Mucosa of descending colon (tissue), 3 donors: ENCODE results near the gene PBX3. TPM values are rescaled to one million over a fixed set of nuclear protein-coding genes. Genes with fewer than 3 reads are reported as not detected.
A peak's percentile ranks its signal among the peaks of the same experiment; 100 is the strongest.

ENCODE experiments used
- ATAC-seq: fragments of 200-7000 bp; cut with Tn5 transposase; one replicate; pipeline ENCODE4 v1.9.1; 2020; ENCODE audit warnings: mild to moderate bottlenecking, moderate library complexity
- DNase-seq, 3 donors: peaks; one replicate each; pipeline ENCODE4 v3.0.0-alpha.2; 2020
- H3K36me3 ChIP-seq: fragments of 200-600 bp; one replicate; pipeline ENCODE4 v1.8.0; 2021; ENCODE audit warnings: low read depth, mild to moderate bottlenecking
- H3K4me1 ChIP-seq: fragments of 200-600 bp; one replicate; pipeline ENCODE4 v1.8.0; 2021; ENCODE audit warnings: low read depth, mild to moderate bottlenecking
- H3K4me3 ChIP-seq: fragments of 200-600 bp; one replicate; pipeline ENCODE4 v1.8.0; 2021; ENCODE audit warnings: mild to moderate bottlenecking
- H3K9me3 ChIP-seq: fragments of 200-600 bp; one replicate; pipeline ENCODE4 v1.8.0; 2021; ENCODE audit warnings: mild to moderate bottlenecking
- intact Hi-C, 2 donors: fragments of 100-400 bp; cut with DNase I in 1 of 2; cut with micrococcal nuclease in 1 of 2; formaldehyde crosslinking; loops; one replicate each; pipeline versions ENCODE4 v1.11.0 to v1.11.1; 2022; cut with DNase I, micrococcal nuclease
- total RNA-seq, 3 donors: library from RNA; stranded (reverse); fragmentation: NEBNext Ultra II Directional in 2 of 3; extraction: Animal tissue kit (Norgen Biotek cat#: 25700) in 2 of 3; gene quantifications; one replicate each; pipeline versions ENCODE4 v1.2.1 to v1.2.4, GENCODE V29; 2021 to 2023
- TF ChIP-seq, protein P1 (sequence below): fragments of 200-600 bp; IDR thresholded peaks from one replicate; pipeline ENCODE4 v1.8.0; 2022; ENCODE audit warnings: antibody characterized with exemption, mild to moderate bottlenecking
- donor health status: DM: no; HTN: no; CAD: no; lungs with moderate emphysema.
- donor health status: DM: no; HTN: no; CAD: no.
- donor health status: DM: no; HTN: yes; CAD: no.

The PBX3 gene
- total RNA-seq, 3 donors from 2014 or later = 11.7 to 71.7 (median 17.4) TPM

GRCh38 chr9:125705893-125706292, 41.3 kb upstream of the PBX3 start:
- Histone ChIP-seq H3K4me1 (peaks cover 10% of the 10 kb centered on the region), H3K36me3 (no peaks in the 10 kb centered on the region), H3K9me3 (no peaks in the 10 kb centered on the region), H3K4me3 (no peak overlapping the region)
- intact Hi-C loops = no loop called here
- TF ChIP-seq, protein P1, sequence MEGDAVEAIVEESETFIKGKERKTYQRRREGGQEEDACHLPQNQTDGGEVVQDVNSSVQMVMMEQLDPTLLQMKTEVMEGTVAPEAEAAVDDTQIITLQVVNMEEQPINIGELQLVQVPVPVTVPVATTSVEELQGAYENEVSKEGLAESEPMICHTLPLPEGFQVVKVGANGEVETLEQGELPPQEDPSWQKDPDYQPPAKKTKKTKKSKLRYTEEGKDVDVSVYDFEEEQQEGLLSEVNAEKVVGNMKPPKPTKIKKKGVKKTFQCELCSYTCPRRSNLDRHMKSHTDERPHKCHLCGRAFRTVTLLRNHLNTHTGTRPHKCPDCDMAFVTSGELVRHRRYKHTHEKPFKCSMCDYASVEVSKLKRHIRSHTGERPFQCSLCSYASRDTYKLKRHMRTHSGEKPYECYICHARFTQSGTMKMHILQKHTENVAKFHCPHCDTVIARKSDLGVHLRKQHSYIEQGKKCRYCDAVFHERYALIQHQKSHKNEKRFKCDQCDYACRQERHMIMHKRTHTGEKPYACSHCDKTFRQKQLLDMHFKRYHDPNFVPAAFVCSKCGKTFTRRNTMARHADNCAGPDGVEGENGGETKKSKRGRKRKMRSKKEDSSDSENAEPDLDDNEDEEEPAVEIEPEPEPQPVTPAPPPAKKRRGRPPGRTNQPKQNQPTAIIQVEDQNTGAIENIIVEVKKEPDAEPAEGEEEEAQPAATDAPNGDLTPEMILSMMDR = no peak
- DNase-seq (no peak), ATAC-seq (no peak)

DNA sequence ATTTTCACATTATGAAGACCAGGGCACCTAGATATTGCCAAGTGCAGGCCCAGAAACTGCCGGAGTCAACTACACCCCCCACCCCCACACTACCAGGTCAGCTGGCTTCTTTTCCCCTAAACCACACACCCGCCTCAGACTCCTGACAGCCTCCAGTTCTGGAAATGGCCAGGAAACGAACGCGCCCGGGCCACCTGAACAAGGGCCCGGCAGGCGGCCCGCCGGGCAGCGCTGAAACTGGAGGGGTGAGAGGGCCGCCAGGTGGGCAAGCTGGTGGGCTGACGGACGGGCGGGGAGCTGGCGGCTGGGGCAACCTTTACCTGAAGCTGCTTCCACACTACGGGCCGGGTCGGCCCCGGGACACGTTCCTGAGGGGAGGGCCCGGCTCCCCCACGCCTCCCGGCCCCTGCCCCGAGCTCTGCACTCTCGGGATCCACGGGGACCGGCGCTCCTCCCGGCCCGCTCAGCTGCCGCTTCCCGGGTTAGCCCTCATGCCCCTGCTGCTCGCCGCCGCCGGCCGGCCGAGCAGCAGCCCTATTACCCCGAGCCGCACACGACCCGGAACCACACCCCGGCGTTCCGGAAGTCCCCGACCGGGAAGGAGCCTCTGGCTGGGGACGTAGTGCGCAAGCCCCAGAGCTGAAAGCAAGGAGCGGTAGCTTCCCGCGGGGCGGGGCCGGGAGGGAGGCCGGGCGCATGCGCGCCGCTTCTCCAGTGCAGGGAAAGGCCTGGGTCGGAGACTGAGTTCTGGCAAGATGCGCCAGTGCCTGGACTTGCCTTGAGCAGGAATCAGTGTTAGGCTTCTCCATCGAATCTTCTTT, 40.3 kb upstream of the PBX3 start, which contains the start of gene MAPKAP1:
MAPKAP1 (minus strand) TSS at position 558 of the 821 bp plus-strand sequence. CDS start 34,634 bp downstream, outside the sequence.
- intact Hi-C loops = no loop called here
- peaks cover 10% of the 10 kb centered on the region for H3K4me1 ChIP-seq
- no peaks in the 10 kb centered on the region for H3K36me3 ChIP-seq
- no peaks in the 10 kb centered on the region for H3K9me3 ChIP-seq
- TF ChIP-seq, protein P1 = no peak
- ATAC-seq (peak; percentile 100), DNase-seq (peak; percentile 97 to 98 (median 97))
- peak within 1 kb of the TSS; percentile 93 for H3K4me3 ChIP-seq

GRCh38 chr9:125707472-125707804, 39.7 kb upstream of the PBX3 start:
- Histone ChIP-seq H3K36me3 (no peaks in the 10 kb centered on the region), H3K4me1 (peaks cover 10% of the 10 kb centered on the region), H3K4me3 (no peak overlapping the region), H3K9me3 (no peaks in the 10 kb centered on the region)
- ATAC-seq = no peak
- DNase-seq = no peak
- intact Hi-C loops = no loop called here
- TF ChIP-seq, protein P1 = no peak

DNA sequence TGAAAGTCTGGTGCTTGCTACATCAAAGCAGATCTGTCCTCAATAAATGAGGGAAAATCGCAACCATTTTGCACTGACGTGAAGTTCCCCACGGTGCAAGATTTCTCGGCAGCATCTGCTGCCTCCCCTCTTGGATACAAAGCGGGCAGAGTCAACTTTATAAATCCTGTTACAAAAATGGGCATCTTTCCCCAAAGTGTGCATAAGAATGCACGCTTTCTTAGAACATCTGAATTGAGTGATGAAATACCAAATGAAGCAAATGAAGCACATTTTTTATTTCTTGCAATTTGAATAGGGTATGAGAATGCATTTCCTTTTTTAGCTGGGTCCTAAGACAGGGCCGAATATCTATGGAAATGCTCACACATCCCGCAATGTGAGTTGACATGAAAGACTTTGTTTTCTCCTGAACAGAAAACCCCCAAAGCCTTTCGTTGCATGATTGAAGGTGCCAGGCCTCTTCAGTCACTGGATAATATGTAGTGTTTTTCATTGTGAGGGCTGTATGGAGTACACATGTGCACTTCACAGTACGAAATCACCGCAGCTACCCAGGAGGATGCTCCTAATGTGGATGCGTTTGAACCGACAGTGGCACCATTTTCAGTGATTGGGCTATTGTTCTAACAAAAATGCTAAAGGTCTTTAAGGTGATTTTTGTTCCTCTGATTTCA, 20.6 kb upstream of the PBX3 start:
- TF ChIP-seq, protein P1 = no peak
- ATAC-seq (no peak), DNase-seq (no peak)
- intact Hi-C loops = no loop called here
- H3K4me3 ChIP-seq = no peak overlapping the region
- no peaks in the 10 kb centered on the region for H3K9me3 ChIP-seq
- H3K4me1 ChIP-seq = no peaks in the 10 kb centered on the region
- H3K36me3 ChIP-seq = no peaks in the 10 kb centered on the region

DNA sequence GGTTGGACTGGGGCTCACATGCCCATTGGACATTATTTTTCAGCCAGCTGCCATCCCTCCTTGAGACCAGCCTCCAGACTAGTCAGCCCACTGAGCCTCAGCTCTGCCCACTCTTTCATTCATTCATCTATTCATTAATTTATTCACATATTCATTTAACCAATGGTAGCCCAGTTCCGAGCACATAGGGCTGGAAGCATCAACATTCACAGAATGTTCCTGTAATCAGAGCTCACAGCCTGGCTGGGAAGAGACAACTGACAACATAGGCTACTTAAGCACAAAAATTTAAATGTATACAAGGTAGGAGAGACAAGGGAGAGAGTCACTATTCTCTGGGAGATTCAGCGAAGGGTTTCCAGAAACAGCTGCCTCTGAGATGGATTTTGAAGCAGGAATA, 17.0 kb upstream of the PBX3 start:
- DNase-seq (no peak), ATAC-seq (no peak)
- Histone ChIP-seq H3K9me3 (no peaks in the 10 kb centered on the region), H3K4me3 (no peak overlapping the region), H3K4me1 (no peaks in the 10 kb centered on the region), H3K36me3 (no peaks in the 10 kb centered on the region)
- TF ChIP-seq, protein P1 = no peak
- intact Hi-C loops = no loop called here
